HG02588 (cell line): ENCODE measurements around the gene CELSR1.
"Not testable (repeated sequence)": the region's sequence is repeated elsewhere in the genome, so short reads cannot be mapped to it uniquely, and the experiment has no call there.

ENCODE experiments used
- ATAC-seq: cut with Tn5 transposase; IDR thresholded peaks from one replicate; pipeline ENCODE4 v1.9.1; 2021; ENCODE audit warnings: mild to moderate bottlenecking, moderate library complexity; ENCODE audit not compliant: unreplicated experiment

The CELSR1 gene

GRCh38 chr22:46407748-46408147, 129.7 kb downstream of the CELSR1 start:
- no peak for ATAC-seq

GRCh38 chr22:46406791-46407190, 130.6 kb downstream of the CELSR1 start:
- ATAC-seq = no peak

GRCh38 chr22:46406349-46406748, 131.1 kb downstream of the CELSR1 start:
- ATAC-seq = no peak

- ATAC-seq = no peak
Observed at GRCh38 chr22:46405901-46406300, 131.5 kb downstream of the CELSR1 start.

GRCh38 chr22:46403880-46404279, 133.5 kb downstream of the CELSR1 start:
- ATAC-seq = not testable (repeated sequence)

- no peak for ATAC-seq
Observed at GRCh38 chr22:46402505-46402904, 134.9 kb downstream of the CELSR1 start.

- ATAC-seq = no peak
Observed at GRCh38 chr22:46401370-46401769, 136.1 kb downstream of the CELSR1 start.

GRCh38 chr22:46399251-46400024, 138.0 kb downstream of the CELSR1 start:
- no peak for ATAC-seq

- no peak for ATAC-seq
Observed at GRCh38 chr22:46397951-46398350, 139.5 kb downstream of the CELSR1 start.

- ATAC-seq = no peak
Observed at GRCh38 chr22:46397514-46397913, 139.9 kb downstream of the CELSR1 start.

GRCh38 chr22:46397049-46397448, 140.4 kb downstream of the CELSR1 start:
- not testable (repeated sequence) for ATAC-seq

- ATAC-seq = no peak
Observed at GRCh38 chr22:46395145-46395544, 142.3 kb downstream of the CELSR1 start.

GRCh38 chr22:46394622-46395021, 142.8 kb downstream of the CELSR1 start:
- no peak for ATAC-seq

GRCh38 chr22:46393873-46394272, 143.5 kb downstream of the CELSR1 start:
- ATAC-seq = no peak

GRCh38 chr22:46392137-46392844, 145.1 kb downstream of the CELSR1 start:
- ATAC-seq = no peak

GRCh38 chr22:46391486-46392136, 145.8 kb downstream of the CELSR1 start:
- no peak for ATAC-seq

- no peak for ATAC-seq
Observed at GRCh38 chr22:46390652-46391301, 146.6 kb downstream of the CELSR1 start.

- ATAC-seq = no peak
Observed at GRCh38 chr22:46390105-46390651, 147.2 kb downstream of the CELSR1 start.

- ATAC-seq = no peak
Observed at GRCh38 chr22:46389081-46389480, 148.3 kb downstream of the CELSR1 start.

- ATAC-seq = no peak
Observed at GRCh38 chr22:46388647-46389046, 148.8 kb downstream of the CELSR1 start.

- no peak for ATAC-seq
Observed at GRCh38 chr22:46387748-46388147, 149.7 kb downstream of the CELSR1 start.
